BJ (cell line): Measurements from ENCODE around the gene SLC24A1. TPM values are rescaled to one million over a fixed set of nuclear protein-coding genes. Genes with fewer than 3 reads are reported as not detected.

ENCODE experiments used
- CTCF ChIA-PET: fragments of 350-600 bp; formaldehyde crosslinking; extraction: SDS; loops from one replicate; lab custom pipeline; 2021; ENCODE audit warnings: antibody characterized with exemption, inconsistent platforms; lab: Yijun Ruan, JAX
- POLR2A ChIA-PET: fragments of 300-600 bp; sonication (Branson Sonifier 250); formaldehyde crosslinking; extraction: SDS; loops from one replicate; lab custom pipeline; 2021; ENCODE audit warnings: antibody characterized with exemption; lab: Charles Lee
- DNase-seq: peaks from one replicate; pipeline ENCODE4 v3.0.0-alpha.2; 2011; ENCODE audit warnings: low read depth
- H3K27me3 ChIP-seq: 2 replicates; pipeline ENCODE4 v1.6.0; 2011; ENCODE audit warnings: low read length; ENCODE audit not compliant: control insufficient read depth, insufficient read depth
- H3K36me3 ChIP-seq: 2 replicates; pipeline ENCODE4 v1.5.1; 2011; ENCODE audit warnings: low read length; ENCODE audit not compliant: control insufficient read depth, insufficient read depth
- H3K4me3 ChIP-seq: 2 replicates; pipeline ENCODE4 v1.5.1; 2011; ENCODE audit warnings: low read depth, mild to moderate bottlenecking, control low read depth, low read length
- polyA plus RNA-seq: library from polyadenylated mRNA; depleted of rRNA; stranded (reverse); fragments of >200 nt; gene quantifications from 2 replicates; pipeline ENCODE4 v1.2.3, GENCODE V29; 2011
- TF ChIP-seq, protein P1 (sequence below): IDR thresholded peaks from 2 replicates; pipeline ENCODE4 v1.5.1; 2011; ENCODE audit warnings: low read depth, mild to moderate bottlenecking, control low read depth, inconsistent platforms, low read length, moderate library complexity; ENCODE audit not compliant: insufficient read depth

SLC24A1 gene
- polyA plus RNA-seq, 1 experiment, result 7.0 TPM

DNA sequence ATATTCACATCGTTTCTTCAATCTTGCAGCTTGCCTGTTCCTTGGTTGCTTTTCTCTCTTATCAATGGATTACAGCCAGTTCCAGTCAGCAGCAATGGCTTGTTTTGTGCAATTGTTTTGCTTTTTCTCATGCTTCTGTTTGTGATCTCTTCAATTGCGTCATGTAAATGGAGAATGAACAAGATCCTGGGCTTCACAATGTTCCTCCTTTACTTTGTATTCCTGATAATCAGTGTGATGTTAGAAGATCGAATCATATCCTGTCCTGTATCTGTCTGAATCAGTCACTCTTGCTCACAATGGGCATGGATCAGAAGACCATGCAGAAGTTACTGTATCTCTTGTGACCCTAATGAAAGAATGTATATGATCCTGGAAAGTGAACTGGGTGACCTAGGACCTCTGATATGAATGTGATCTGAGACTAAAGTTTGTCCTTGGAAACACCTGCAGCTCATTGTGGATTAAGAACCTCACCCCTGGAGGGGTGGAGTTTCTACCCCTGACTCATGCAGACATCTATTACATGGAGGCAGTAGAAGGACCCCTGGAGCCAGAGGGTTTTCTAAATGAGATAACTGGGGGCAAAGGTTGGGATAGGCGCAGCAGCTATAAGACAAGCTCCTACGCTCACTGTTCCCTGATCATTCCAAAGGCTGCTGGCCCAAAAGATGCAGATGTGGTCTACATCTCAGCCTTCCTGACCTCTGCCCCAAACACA, 32.2 kb downstream of the SLC24A1 start:
- TF ChIP-seq, protein P1, sequence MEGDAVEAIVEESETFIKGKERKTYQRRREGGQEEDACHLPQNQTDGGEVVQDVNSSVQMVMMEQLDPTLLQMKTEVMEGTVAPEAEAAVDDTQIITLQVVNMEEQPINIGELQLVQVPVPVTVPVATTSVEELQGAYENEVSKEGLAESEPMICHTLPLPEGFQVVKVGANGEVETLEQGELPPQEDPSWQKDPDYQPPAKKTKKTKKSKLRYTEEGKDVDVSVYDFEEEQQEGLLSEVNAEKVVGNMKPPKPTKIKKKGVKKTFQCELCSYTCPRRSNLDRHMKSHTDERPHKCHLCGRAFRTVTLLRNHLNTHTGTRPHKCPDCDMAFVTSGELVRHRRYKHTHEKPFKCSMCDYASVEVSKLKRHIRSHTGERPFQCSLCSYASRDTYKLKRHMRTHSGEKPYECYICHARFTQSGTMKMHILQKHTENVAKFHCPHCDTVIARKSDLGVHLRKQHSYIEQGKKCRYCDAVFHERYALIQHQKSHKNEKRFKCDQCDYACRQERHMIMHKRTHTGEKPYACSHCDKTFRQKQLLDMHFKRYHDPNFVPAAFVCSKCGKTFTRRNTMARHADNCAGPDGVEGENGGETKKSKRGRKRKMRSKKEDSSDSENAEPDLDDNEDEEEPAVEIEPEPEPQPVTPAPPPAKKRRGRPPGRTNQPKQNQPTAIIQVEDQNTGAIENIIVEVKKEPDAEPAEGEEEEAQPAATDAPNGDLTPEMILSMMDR, result no peak
- no peak for DNase-seq
- no peak overlapping the region for H3K4me3 ChIP-seq
- ChIA-PET POLR2A (interaction anchor here (0.6 kb wide), 1 partner anchor 63 kb away, joined by 3 read pairs; no protein-coding TSS in a partner anchor), CTCF (interaction anchor here (0.6 to 3.9 kb wide), 5 partner anchors 9 to 170 kb away, joined by 3 to 22 read pairs (median 3); no protein-coding TSS in a partner anchor)
- no peaks in the 10 kb centered on the region for H3K27me3 ChIP-seq
- H3K36me3 ChIP-seq, result 0 out of 2 replicates have a peak, but pooled peaks cover 3% of the 10 kb centered on the region

DNA sequence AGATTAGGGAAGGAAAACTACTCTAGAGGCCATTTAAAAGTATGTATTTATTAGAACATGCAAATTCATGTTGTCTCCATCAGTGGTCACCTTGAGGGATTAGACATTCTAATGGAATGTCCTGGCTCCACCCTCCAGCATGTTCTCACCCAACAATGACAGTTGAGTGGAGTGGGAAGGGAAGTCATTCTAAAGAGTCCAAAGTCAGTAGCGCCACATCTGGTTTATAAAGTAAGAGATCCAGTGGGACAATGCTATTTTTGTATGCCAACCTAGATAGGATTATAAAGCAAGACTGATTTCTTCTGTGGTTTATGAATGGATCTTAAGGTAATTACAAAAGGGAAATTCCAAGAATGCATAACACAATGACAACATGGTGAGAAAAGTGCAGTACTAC, 33.3 kb downstream of the SLC24A1 start:
- Histone ChIP-seq H3K4me3 (no peak overlapping the region), H3K27me3 (no peaks in the 10 kb centered on the region), H3K36me3 (0 out of 2 replicates have a peak, but pooled peaks cover 3% of the 10 kb centered on the region)
- no peak for DNase-seq
- TF ChIP-seq, protein P1, result no peak
- ChIA-PET CTCF (no interaction called here), POLR2A (no interaction called here)

DNA sequence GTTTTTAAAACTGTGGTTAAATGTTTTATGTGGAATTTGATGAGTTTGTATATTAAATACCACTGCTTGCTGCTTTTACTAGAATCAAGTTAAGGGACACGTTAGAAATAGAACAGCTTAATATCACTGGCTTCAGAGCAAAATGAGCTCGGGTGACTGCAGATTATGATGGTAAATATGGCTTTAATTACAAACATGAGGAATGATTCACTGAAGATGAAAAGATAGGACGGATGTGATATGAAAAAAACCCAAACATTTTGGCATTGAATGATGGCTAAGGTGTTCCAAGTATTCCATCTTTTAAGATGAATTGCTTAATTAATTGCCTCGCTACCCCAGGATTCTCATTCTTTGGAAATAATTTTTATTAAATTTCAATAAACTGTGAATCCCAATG, 33.7 kb downstream of the SLC24A1 start:
- CTCF ChIA-PET, result no interaction called here
- H3K4me3 ChIP-seq, result no peak overlapping the region
- TF ChIP-seq, protein P1, result no peak

DNA sequence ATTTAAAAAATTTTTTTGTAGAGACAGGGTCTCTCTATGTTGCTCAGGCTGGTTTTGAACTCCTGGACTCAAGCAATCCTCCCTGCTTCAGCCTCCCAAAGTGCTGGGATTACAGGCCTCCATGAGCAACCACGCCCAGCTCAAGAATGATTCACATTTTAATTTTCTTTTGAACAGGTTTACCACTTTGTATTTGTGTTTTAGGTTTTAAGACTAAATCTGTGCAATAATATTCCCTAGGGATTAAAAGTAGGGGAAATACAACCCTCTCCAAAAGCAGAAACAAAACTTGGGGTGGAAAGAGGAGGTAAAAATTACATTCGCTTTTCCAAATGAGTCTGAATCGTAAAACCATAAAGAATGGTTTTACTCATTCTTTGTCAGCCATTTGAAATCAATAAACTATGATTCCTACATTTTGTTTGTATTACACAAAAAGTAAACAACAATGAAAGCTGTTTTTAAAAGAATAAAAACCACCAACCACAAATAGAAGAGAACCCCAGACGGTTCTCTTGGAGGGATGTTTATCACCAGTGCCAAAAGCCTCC, 37.8 kb downstream of the SLC24A1 start:
- POLR2A ChIA-PET, result no interaction called here
- TF ChIP-seq, protein P1, result no peak

More for the DNA sequence above, 33.7 kb downstream of the SLC24A1 start:
- H3K36me3 ChIP-seq, result 0 out of 2 replicates have a peak, but pooled peaks cover 3% of the 10 kb centered on the region
- no peak for DNase-seq
- no peaks in the 10 kb centered on the region for H3K27me3 ChIP-seq
- POLR2A ChIA-PET, result no interaction called here

DNA sequence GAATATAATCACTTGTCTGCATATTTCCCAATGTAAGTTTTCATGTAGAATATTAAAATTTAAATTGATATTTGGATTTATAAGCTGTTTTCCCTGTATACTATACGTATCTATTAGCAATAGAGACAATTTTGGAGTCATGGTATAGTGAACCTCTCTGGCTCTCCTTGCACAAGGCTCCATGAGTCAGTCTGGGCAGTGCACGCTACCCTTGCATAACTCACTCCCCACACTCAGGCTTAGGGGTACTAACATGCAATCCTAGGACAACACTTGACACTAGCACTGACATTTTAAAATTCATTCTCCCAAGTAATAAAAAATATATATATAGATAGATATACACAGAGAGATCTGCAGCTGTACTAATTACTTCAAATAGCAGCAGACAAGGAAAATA, 39.2 kb downstream of the SLC24A1 start:
- POLR2A ChIA-PET, result no interaction called here
- no peak for DNase-seq
- TF ChIP-seq, protein P1, result no peak
- peaks cover 3% of the 10 kb centered on the region for H3K36me3 ChIP-seq
- H3K4me3 ChIP-seq, result no peak overlapping the region
- no peaks in the 10 kb centered on the region for H3K27me3 ChIP-seq
- CTCF ChIA-PET, result no interaction called here

More for the DNA sequence above, 37.8 kb downstream of the SLC24A1 start:
- H3K36me3 ChIP-seq, result peaks cover 3% of the 10 kb centered on the region
- no peak overlapping the region for H3K4me3 ChIP-seq
- CTCF ChIA-PET, result interaction anchor here (1.1 to 1.7 kb wide), 4 partner anchors 11 to 49 kb away, joined by 3 to 6 read pairs (median 4); partner anchors contain the start of gene INTS14
- H3K27me3 ChIP-seq, result no peaks in the 10 kb centered on the region
- no peak for DNase-seq
